HG03378 (cell line): ENCODE data around the gene XK.

Source experiments
- ATAC-seq: cut with Tn5 transposase; IDR thresholded peaks from one replicate; pipeline ENCODE4 v1.9.1; 2021; ENCODE audit warnings: mild to moderate bottlenecking, moderate library complexity; ENCODE audit not compliant: unreplicated experiment

The XK gene

GRCh38 chrX:37678574-37678973 lies 7.0 kb upstream of the XK start:
- ATAC-seq, result no peak

- no peak for ATAC-seq
Measured at GRCh38 chrX:37679230-37679629, 6.4 kb upstream of the XK start.

DNA sequence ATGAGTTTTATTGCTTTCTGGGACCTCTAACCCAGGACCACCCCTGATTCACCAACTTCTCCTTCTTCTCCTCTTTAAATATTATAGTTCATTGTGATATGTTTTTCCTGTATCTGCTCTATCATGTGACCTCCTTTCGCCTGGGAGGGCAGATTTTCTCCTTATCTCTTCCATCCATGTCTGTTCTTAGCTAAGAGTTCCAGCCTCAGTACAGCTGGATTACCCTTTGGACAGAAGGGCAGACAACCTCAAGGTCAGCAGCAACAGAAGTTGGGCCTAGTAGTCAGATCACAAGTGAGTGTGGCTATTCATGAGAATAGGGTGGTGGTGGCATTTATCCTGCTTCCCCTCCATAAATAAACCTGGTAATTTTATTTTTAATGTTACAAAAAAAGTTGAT lies 5.7 kb upstream of the XK start:
- ATAC-seq, result no peak

DNA sequence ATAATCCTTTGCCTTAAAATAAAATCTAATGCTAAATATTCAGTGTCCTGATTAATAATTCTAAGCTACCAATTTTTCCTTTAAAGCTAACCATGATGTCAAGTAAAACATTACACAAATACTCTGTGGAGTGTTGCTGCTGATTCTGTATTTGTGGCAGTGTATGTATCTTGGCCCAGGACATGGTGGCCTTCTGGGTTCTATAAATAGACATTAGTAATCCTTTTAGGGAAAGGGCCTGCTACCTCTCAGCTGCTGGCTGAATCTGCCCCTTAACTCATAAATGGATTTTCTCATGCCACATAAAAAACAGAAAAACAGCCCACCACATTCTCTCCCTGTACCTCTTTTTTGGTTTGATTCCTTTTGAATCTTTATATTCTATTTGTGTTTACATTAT lies 1.2 kb upstream of the XK start:
- no peak for ATAC-seq

- ATAC-seq, result no peak
Measured at GRCh38 chrX:37684973-37685372, 618 bp upstream of the XK start.

DNA sequence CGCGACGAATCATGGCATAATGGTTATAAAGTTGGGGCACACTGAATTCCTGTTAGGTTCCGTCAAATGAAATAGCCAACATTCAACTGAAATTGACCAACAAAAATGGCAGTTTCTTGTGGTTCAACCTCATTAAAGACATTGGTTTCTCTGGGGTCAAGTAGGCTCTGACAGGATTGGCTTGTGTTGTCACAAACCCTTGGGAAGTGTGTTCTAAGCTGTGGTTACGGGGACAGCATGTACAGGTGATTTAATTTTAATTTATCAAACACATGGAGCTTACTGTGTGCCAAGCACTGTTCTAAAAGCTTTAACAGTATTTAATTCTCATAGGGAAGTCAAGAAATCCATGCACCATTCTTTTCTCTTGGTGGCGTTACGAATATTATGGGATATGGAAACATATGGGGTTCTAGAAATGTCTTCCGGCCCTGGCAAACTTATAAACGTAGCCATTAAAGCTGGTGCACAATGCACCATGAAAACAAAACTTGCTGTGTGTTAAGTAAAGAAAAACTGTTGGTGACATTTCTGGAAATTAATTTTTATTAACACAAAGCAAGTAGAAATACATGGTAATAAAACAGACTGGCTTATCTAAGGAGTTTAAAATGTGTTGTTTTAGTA lies 891 bp downstream of the XK start:
- ATAC-seq, result no peak

- no peak for ATAC-seq
Measured at GRCh38 chrX:37686996-37687395, 1.4 kb downstream of the XK start.

DNA sequence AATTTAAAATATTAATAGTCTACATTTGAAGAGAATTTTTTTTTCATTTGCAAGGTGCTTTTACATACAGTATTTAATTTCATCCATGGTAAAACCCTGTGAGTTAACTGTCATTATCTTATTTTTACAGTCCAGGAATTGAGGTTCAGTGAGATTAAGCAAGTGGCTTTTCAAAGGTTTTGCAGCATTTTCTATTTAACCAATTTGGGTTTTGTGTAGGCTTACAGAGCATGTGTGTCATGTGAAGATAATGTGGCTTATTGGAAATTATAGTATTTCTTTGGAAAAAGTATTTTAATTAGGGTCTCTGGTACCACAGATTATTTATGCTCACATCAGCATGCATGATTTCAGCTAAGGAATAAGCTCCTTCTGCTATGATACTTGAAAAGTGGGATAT lies 4.5 kb downstream of the XK start:
- ATAC-seq, result no peak

- no peak for ATAC-seq
Measured at GRCh38 chrX:37692918-37693317, 7.3 kb downstream of the XK start.

- no peak for ATAC-seq
Measured at GRCh38 chrX:37697169-37697760, 11.7 kb downstream of the XK start.

- ATAC-seq, result no peak
Measured at GRCh38 chrX:37701588-37701987, 16.0 kb downstream of the XK start.

- no peak for ATAC-seq
Measured at GRCh38 chrX:37711991-37712390, 26.4 kb downstream of the XK start.

GRCh38 chrX:37712458-37712857 lies 26.9 kb downstream of the XK start:
- peak; percentile 64 for ATAC-seq

DNA sequence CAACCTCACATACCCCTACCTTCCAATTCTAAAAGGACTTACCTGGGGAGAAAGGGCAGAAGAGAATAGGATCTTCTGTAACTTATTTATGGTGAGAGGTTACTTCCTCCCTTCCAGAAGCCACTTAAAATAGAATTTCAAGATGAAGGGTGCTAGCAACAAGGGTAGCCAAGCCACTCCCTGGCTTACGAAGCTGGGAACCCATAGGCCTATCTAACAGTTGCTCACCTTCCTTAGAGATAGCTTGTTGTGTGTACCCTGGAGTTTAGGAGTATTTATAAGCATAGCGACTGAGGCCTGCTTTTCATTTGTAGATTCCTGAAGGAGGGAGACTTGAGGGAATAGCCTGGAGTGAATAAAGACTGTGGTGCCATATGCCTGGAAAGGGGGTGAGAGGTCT lies 28.9 kb downstream of the XK start:
- ATAC-seq, result no peak

DNA sequence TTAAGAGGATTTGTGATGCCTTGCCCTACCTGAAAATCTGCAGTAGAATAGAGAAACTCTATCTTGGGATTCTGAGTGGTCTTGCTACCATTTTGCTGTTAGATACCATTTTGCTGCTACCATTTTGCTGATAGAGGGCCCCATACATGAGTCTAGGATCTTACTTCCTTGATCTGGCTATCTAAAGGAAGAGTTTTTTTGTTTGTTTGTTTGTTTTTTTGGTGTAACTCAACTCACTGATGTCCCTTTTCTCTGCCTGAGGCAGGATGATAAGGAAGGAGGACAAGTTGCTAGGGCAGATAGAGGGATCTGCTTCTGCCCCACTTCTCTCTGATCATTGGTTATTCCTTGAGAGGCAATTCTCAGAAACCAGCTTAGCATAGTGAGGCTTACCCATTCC lies 31.0 kb downstream of the XK start:
- no peak for ATAC-seq

- ATAC-seq, result no peak
Measured at GRCh38 chrX:37717708-37718107, 32.1 kb downstream of the XK start.

DNA sequence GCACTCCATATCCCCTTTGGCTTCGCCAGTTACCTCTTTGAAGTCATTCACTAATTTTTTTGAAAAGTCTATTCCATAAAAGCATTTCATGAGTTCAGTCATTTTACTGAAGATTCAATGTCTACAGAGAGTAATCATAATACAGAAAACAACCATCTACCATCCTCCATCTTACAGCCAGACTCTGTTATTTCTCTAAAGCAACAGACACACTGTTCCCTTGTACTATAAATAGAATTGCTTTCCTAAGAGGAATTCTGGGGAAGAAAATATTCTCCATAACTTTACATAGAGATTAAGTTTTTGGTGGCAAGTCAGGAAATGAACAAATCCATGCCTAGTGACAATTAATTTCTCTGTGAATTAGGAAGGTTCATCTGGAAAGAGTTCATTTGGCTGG lies 37.0 kb downstream of the XK start:
- no peak for ATAC-seq

- ATAC-seq, result no peak
Measured at GRCh38 chrX:37726346-37726745, 40.8 kb downstream of the XK start.

GRCh38 chrX:37745354-37745753 lies 59.8 kb downstream of the XK start:
- ATAC-seq, result peak; percentile 54

DNA sequence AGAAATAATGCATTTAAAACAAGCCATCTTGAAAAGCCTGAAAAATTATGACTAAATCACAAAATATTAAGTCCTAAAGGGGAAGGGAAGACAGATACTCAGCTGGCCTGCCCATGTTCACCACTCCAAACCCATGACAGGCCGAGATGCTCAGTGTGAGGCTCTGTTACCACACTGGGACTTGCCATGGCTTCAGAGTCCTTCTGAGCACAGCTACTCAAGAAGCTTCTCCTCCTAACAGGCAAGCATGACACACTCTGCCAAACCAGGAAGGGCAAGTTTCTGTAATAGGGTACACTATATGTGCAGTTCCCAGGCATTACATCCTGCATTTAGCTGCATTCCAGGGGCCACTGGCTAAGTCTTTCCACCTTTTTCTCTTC lies 60.2 kb downstream of the XK start:
- peak; percentile 22 for ATAC-seq

DNA sequence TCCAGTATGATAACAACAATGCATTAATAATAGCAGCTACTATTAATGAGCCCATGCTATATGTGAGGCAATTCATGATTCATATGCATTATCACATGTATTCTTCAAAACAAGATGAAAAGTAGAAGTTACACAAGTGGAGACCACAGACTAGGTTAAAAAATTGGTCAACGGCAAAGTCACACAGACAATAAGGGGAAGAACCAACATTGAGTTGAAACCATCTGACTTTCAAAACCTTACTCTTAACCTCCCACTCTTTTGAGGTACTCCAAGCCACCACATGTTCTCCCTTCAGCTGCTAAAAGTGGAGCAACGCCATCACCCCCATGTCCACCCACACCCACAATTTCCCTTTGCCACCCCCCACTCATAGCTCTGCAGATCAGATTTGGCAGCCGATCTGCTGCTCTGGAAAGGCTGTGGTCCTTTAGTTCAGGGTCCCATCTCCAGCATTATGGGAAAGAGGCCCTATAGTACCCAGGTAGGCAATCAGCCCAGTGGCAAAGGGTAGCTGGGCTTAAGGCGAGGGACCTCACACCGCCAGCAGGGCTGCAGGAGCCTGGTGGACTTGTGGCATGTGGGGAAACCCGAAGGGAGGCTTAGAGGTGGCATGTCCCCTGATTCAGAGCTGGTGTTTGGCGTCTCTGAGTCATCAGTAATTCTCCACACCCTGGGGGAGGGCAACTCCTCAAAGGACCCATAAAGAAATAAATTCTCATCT lies 60.8 kb downstream of the XK start:
- peak; percentile 90 for ATAC-seq

GRCh38 chrX:37746951-37747350 lies 61.4 kb downstream of the XK start:
- ATAC-seq, result no peak

- ATAC-seq, result no peak
Measured at GRCh38 chrX:37752281-37752680, 66.7 kb downstream of the XK start.
